ENCODE results near the gene IL13RA2.

IL13RA2 gene

GRCh38 chrX:114985967-114986592, 31.3 kb downstream of the IL13RA2 start:
- DNase-seq (ENCODE audit: low read depth, low spot score) = no peak

GRCh38 chrX:114976292-114976691, 41.1 kb downstream of the IL13RA2 start:
- DNase-seq (ENCODE audit: low read depth, low spot score) = no peak

- DNase-seq (ENCODE audit: low read depth, low spot score) = no peak
These were observed 44.4 kb downstream of the IL13RA2 start for GRCh38 chrX:114973013-114973412.

GRCh38 chrX:114970806-114971205, 46.6 kb downstream of the IL13RA2 start:
- no peak for DNase-seq (ENCODE audit: low read depth, low spot score)

GRCh38 chrX:114964374-114964773, 53.0 kb downstream of the IL13RA2 start:
- DNase-seq (ENCODE audit: low read depth, low spot score) = no peak

GRCh38 chrX:114962209-114962608, 55.2 kb downstream of the IL13RA2 start:
- no peak for DNase-seq (ENCODE audit: low read depth, low spot score)

GRCh38 chrX:114959729-114960128, 57.7 kb downstream of the IL13RA2 start:
- no peak for DNase-seq (ENCODE audit: low read depth, low spot score)
